Measurements from ENCODE around the gene IFT74. TPM values are rescaled to one million over a fixed set of nuclear protein-coding genes. Genes with fewer than 3 reads are reported as not detected.
A peak's percentile ranks its signal among the peaks of the same experiment; 100 is the strongest.

Gene IFT74
- total and polyA plus RNA-seq, 10 donors: 7.1 to 25.6 (median 11.8) TPM

GRCh38 chr9:26950521-26950920, 5.7 kb upstream of the IFT74 start:
- peaks cover 9 to 32% (median 26%) of the 10 kb centered on the region in 6 donors for H3K4me1 ChIP-seq
- no peak overlapping the region for H3K4me3 ChIP-seq
- WGBS, 5 donors: 91 to 100% (median 93%) methylated on average over 1 of the region's 1 CpG
- H3K36me3 ChIP-seq: no peaks in the 10 kb centered on the region
- TF ChIP-seq POLR2A (IDR thresholded peaks at IDR 0.05): no peak
- TF ChIP-seq POLR2AphosphoS5 (IDR thresholded peaks at IDR 0.05): no peak
- no peak for TF ChIP-seq CTCF (IDR thresholded peaks at IDR 0.05 in 8 of 11, conservative IDR thresholded peaks at IDR 0.05 in 3 of 11)
- no peaks in the 10 kb centered on the region for H3K27me3 ChIP-seq (replicated peaks in 1 of 7)
- no peak overlapping the region for H3K27ac ChIP-seq
- H3K9me3 ChIP-seq: no peaks in the 10 kb centered on the region
- intact Hi-C loops (cut with DNase I; ENCODE audit: low total_unique reads): no loop called here
- no peak for DNase-seq

DNA sequence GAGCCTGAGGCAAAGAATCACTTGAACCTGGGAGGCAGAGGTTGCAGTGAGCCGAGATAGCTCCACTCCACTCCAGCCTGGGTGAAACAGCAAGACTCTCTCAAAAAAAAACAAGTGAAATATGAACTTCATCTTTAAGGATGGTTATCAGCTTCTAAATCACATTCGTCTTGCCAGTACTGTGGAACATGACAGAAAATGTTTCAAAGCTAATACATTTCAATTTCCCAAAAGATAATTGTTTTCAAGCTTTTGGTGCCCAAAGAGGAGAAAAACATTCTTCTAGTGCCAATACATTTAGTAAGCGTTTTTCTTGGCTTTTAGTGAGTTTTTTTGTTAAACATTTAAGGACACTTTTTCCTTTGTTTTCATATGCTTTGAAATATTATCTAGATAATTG, 4.4 kb upstream of the IFT74 start:
- no peaks in the 10 kb centered on the region for H3K27me3 ChIP-seq (replicated peaks in 1 of 7)

GRCh38 chr9:26954050-26954508, 2.1 kb upstream of the IFT74 start:
- intact Hi-C loops (cut with DNase I; ENCODE audit: low total_unique reads): no loop called here
- Histone ChIP-seq H3K36me3 (no peaks in the 10 kb centered on the region), H3K9me3 (no peaks in the 10 kb centered on the region), H3K4me3 (no peak overlapping the region), H3K4me1 (peaks cover 0 to 29% (median 24%) of the 10 kb centered on the region in 6 donors), H3K27ac (peak overlapping the region in 6 of 8 donors; percentile 8 to 91 (median 89)), H3K27me3 (replicated peaks in 1 of 7) (no peaks in the 10 kb centered on the region)
- DNase-seq: no peak
- no peak for TF ChIP-seq CTCF (IDR thresholded peaks at IDR 0.05 in 8 of 11, conservative IDR thresholded peaks at IDR 0.05 in 3 of 11)
- no peak for TF ChIP-seq POLR2A (IDR thresholded peaks at IDR 0.05)
- no peak for TF ChIP-seq POLR2AphosphoS5 (IDR thresholded peaks at IDR 0.05)
- 54 to 67% (median 60%) methylated on average over 3 of the region's 3 CpGs for WGBS, 5 donors

More for the DNA sequence above, 4.4 kb upstream of the IFT74 start:
- Histone ChIP-seq H3K9me3 (no peaks in the 10 kb centered on the region), H3K4me3 (no peak overlapping the region), H3K4me1 (peaks cover 2 to 29% (median 23%) of the 10 kb centered on the region in 6 donors), H3K36me3 (no peaks in the 10 kb centered on the region), H3K27ac (no peak overlapping the region)
- intact Hi-C loops (cut with DNase I; ENCODE audit: low total_unique reads): no loop called here
- DNase-seq: no peak
- no peak for TF ChIP-seq CTCF (IDR thresholded peaks at IDR 0.05 in 8 of 11, conservative IDR thresholded peaks at IDR 0.05 in 3 of 11)
- no peak for TF ChIP-seq POLR2AphosphoS5 (IDR thresholded peaks at IDR 0.05)
- no peak for TF ChIP-seq POLR2A (IDR thresholded peaks at IDR 0.05)
- 87 to 94% (median 90%) methylated on average over 3 of the region's 3 CpGs for WGBS, 5 donors

DNA sequence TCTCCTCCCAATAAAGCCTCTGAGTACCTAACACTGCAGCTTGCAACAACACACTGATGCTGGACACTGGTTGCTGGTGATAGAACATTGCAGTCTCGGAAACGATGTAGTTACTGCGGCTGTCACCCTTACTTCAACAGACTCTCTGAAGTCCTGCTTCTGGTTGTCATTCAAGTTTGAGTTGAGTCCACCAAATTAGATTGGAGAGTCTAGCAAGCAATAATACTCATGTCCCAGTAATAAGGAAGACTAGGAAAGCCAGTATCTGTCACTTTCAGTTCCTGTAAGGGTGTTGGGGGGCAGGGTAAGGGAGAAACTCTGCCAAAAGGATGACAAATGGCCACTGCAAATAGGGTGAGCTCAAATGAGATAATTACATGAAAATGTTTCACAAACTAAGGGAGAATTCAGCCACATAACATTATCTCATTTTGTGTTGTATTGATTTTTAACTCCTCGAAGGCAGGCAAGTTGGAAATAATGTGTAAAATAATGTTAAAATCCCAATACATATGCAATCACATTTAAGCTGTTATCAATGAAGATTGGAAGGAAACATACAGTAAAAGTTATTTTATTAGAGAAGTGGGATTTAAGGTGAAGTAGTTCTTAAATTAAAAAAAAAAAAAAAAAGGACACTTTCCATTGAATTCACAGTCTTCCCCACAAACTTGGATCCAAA, 849 bp upstream of the IFT74 start:
- no peak for DNase-seq
- no peak for TF ChIP-seq POLR2AphosphoS5 (IDR thresholded peaks at IDR 0.05)
- TF ChIP-seq CTCF (IDR thresholded peaks at IDR 0.05 in 8 of 11, conservative IDR thresholded peaks at IDR 0.05 in 3 of 11): no peak
- no peak for TF ChIP-seq POLR2A (IDR thresholded peaks at IDR 0.05)
- Histone ChIP-seq H3K27ac (peak overlapping the region; percentile 82 to 91 (median 90)), H3K27me3 (replicated peaks in 1 of 7) (no peaks in the 10 kb centered on the region), H3K4me3 (peak overlapping the region; percentile 40 to 76 (median 50)), H3K36me3 (no peaks in the 10 kb centered on the region), H3K9me3 (no peaks in the 10 kb centered on the region), H3K4me1 (peaks cover 0 to 29% (median 24%) of the 10 kb centered on the region in 6 donors)
- intact Hi-C loops (cut with DNase I; ENCODE audit: low total_unique reads): no loop called here
- 35 to 48% (median 41%) methylated on average over 4 of the region's 4 CpGs for whole genome bisulfite sequencing, 5 donors

All from spleen (tissue), 11 donors.